OCI-LY3 (cell line): ENCODE data around the gene CGN.

Experiments
- EZH2phosphoT487 ChIP-seq: fragments of 200-600 bp; shearing (Covaris generic); IDR thresholded peaks from 2 replicates; pipeline ENCODE4 v1.6.1; 2018; ENCODE audit warnings: antibody characterized with exemption, mixed run types, low read depth
- TF ChIP-seq, protein P1 (sequence below): fragments of 200-600, 300-600 bp; sonication (generic); IDR thresholded peaks from 2 replicates; pipeline ENCODE4 v1.5.1; 2014; ENCODE audit warnings: antibody characterized with exemption, low read length, low read depth

DNA sequence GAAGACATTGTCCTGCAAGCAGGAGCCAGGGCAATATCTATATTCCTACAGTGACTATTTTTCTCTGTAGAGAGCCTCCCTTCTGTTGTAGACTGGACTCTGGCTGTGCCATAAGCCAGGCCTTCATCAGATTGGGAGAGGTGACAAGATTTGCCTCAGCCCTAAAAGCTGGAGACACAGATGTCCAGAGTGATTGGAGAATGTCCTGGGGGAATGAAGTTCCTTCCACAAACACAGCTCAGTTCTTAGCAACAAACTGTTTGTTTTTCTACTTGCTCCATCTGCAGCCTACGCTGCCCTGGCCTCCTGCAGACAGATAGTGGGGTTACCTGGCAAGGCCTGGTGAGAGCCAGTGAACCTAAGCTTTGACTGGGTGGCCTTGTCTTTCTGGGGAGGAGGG is 70.7 kb downstream of the CGN start:
- TF ChIP-seq EZH2phosphoT487: no peak
- TF ChIP-seq, protein P1, sequence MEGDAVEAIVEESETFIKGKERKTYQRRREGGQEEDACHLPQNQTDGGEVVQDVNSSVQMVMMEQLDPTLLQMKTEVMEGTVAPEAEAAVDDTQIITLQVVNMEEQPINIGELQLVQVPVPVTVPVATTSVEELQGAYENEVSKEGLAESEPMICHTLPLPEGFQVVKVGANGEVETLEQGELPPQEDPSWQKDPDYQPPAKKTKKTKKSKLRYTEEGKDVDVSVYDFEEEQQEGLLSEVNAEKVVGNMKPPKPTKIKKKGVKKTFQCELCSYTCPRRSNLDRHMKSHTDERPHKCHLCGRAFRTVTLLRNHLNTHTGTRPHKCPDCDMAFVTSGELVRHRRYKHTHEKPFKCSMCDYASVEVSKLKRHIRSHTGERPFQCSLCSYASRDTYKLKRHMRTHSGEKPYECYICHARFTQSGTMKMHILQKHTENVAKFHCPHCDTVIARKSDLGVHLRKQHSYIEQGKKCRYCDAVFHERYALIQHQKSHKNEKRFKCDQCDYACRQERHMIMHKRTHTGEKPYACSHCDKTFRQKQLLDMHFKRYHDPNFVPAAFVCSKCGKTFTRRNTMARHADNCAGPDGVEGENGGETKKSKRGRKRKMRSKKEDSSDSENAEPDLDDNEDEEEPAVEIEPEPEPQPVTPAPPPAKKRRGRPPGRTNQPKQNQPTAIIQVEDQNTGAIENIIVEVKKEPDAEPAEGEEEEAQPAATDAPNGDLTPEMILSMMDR: no peak
